ENCODE measurements around the gene TWIST1.

Gene TWIST1

DNA sequence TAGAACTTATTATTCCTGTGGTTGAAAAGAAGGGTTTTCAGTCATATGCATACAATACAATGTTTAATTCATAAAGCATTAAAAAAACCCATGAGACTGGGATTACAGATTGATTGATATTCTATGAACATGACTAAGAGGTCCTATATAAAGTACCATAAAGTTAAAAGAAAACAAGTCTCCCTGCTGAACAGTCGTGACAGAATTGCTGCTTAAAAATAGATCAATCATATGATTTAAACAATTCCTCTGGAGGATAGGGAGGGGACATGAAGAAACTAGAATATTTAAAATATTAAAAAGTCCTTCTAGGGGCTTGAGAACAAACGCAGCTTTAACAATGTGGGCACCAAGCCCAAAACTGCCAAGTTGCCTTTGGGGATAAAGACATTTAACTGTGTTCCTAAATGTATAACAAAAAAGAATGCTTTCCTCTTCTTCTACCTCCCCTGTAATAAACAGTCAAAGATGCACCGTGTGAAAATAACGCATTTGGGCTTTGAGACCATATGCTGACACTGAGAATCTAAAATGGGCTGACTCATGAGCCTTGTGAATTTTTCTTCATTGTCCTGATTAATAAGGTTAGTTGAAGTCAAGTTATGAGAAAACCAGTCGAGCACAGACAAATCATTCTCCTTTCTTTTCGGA is 25.8 kb downstream of the TWIST1 start:
- no peak overlapping the region for H3K9ac ChIP-seq
- H2AFZ ChIP-seq = no peak overlapping the region
- no peaks in the 10 kb centered on the region for H3K79me2 ChIP-seq
- TF ChIP-seq, protein P1, sequence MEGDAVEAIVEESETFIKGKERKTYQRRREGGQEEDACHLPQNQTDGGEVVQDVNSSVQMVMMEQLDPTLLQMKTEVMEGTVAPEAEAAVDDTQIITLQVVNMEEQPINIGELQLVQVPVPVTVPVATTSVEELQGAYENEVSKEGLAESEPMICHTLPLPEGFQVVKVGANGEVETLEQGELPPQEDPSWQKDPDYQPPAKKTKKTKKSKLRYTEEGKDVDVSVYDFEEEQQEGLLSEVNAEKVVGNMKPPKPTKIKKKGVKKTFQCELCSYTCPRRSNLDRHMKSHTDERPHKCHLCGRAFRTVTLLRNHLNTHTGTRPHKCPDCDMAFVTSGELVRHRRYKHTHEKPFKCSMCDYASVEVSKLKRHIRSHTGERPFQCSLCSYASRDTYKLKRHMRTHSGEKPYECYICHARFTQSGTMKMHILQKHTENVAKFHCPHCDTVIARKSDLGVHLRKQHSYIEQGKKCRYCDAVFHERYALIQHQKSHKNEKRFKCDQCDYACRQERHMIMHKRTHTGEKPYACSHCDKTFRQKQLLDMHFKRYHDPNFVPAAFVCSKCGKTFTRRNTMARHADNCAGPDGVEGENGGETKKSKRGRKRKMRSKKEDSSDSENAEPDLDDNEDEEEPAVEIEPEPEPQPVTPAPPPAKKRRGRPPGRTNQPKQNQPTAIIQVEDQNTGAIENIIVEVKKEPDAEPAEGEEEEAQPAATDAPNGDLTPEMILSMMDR (IDR thresholded peaks at IDR 0.05) = no peak
- H3K4me3 ChIP-seq (ENCODE audit: low read depth, low read length) = no peak overlapping the region
- no peak overlapping the region for H3K4me2 ChIP-seq (ENCODE audit: low read length)
- H3K36me3 ChIP-seq (ENCODE audit: control insufficient read depth, insufficient read depth, low read length) = no peaks in the 10 kb centered on the region
- H3K27ac ChIP-seq = no peak overlapping the region
- no peaks in the 10 kb centered on the region for H3K4me1 ChIP-seq
- H3K27me3 ChIP-seq (ENCODE audit: control insufficient read depth, insufficient read depth, low read length) = no peaks in the 10 kb centered on the region
- H3K9me3 ChIP-seq (ENCODE audit: control insufficient read depth, low read length) = no peaks in the 10 kb centered on the region

DNA sequence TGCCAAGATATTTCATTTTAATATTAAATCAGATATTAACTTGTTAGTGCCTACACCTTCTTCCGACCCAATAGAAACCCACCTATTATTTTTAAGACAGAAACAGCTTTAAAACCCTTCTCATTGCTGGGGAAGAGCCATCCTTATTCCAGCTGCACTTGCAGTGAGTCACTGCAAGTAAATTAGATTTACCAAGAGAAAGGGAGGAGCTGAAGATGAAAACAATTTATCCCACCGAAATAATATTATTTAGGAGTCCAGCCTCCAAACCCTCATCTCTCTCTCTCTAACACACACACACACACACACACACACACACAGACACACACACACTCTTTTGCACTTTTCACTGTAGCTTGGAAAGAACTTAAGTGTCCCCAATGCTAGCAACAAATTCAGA is 26.9 kb downstream of the TWIST1 start:
- H3K27me3 ChIP-seq (ENCODE audit: control insufficient read depth, insufficient read depth, low read length) = no peaks in the 10 kb centered on the region
- H3K4me1 ChIP-seq = no peaks in the 10 kb centered on the region
- no peak overlapping the region for H3K4me3 ChIP-seq (ENCODE audit: low read depth, low read length)
- H3K4me2 ChIP-seq (ENCODE audit: low read length) = no peak overlapping the region
- no peaks in the 10 kb centered on the region for H3K36me3 ChIP-seq (ENCODE audit: control insufficient read depth, insufficient read depth, low read length)
- TF ChIP-seq, protein P1 (IDR thresholded peaks at IDR 0.05) = no peak
- H3K9me3 ChIP-seq (ENCODE audit: control insufficient read depth, low read length) = no peaks in the 10 kb centered on the region
- H3K79me2 ChIP-seq = no peaks in the 10 kb centered on the region
- H3K27ac ChIP-seq = no peak overlapping the region
- no peak overlapping the region for H2AFZ ChIP-seq
- H3K9ac ChIP-seq = no peak overlapping the region

DNA sequence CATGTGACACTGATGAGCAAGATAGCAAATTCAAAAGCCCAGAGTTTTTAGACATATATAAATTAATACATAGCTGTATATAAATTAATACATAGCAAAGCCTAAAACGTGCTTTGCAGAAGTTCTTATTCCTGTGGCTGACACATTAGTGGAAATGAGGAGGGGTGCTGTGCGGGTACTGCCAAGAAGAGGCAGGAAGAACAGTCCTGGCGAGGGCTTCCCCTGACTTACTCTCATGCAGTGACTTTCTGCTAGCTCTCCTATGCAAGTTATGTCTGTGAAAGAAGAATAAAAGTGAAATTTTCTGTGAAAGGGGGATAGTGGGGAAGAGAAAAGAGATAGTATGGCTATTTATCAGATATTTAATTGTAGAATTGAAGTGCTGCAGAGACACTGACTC is 27.6 kb downstream of the TWIST1 start:
- no peaks in the 10 kb centered on the region for H3K9me3 ChIP-seq (ENCODE audit: control insufficient read depth, low read length)
- TF ChIP-seq, protein P1 (IDR thresholded peaks at IDR 0.05) = no peak
- no peak overlapping the region for H3K4me3 ChIP-seq (ENCODE audit: low read depth, low read length)
- H3K36me3 ChIP-seq (ENCODE audit: control insufficient read depth, insufficient read depth, low read length) = no peaks in the 10 kb centered on the region
- no peaks in the 10 kb centered on the region for H3K4me1 ChIP-seq
- no peak overlapping the region for H3K9ac ChIP-seq
- no peak overlapping the region for H3K4me2 ChIP-seq (ENCODE audit: low read length)
- no peak overlapping the region for H3K27ac ChIP-seq
- H3K27me3 ChIP-seq (ENCODE audit: control insufficient read depth, insufficient read depth, low read length) = no peaks in the 10 kb centered on the region
- no peaks in the 10 kb centered on the region for H3K79me2 ChIP-seq
- H2AFZ ChIP-seq = no peak overlapping the region

DNA sequence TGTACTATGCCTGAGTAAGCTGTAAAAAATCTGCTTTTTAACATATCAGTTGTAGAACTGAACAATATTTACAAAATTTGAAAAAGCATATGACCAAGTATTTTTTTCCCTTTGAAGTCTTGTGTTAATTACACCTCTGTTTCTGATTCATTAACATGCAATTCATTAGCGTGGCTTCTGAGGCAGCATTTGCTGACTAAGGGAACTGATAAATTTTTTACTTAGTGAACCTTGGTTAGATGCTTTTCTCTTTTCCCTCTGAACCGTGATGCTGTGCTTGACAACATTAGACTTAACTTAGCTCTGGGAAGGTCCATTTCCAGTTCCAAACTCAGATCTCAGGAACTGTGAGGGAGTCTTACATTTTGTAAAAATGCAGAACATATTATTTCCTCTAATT is 28.1 kb downstream of the TWIST1 start:
- TF ChIP-seq, protein P1 (IDR thresholded peaks at IDR 0.05) = no peak

DNA sequence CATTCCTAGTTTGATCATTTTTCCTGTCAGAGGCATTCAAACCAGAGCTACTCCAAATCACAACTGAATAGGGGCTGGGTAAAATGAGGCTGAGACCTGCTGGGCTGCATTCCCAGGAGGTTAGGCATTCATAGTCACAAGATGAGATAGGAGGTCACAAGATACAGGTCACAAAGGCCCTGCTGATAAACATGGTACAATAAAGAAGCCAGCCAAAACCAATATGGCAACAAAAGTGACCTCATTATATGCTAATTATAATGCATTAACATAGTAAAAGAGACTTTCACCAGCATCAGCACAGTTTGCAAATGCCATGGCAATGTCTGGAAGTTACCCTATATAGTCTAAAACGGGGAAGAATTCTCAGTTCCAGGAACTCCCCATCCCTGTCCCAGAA is 37.3 kb downstream of the TWIST1 start:
- Histone ChIP-seq H3K27ac (no peak overlapping the region), H3K4me1 (no peaks in the 10 kb centered on the region), H3K27me3 (ENCODE audit: control insufficient read depth, insufficient read depth, low read length) (no peaks in the 10 kb centered on the region), H2AFZ (no peak overlapping the region), H3K9me3 (ENCODE audit: control insufficient read depth, low read length) (no peaks in the 10 kb centered on the region), H3K9ac (no peak overlapping the region), H3K79me2 (no peaks in the 10 kb centered on the region), H3K4me3 (ENCODE audit: low read depth, low read length) (no peak overlapping the region), H3K36me3 (ENCODE audit: control insufficient read depth, insufficient read depth, low read length) (no peaks in the 10 kb centered on the region), H3K4me2 (ENCODE audit: low read length) (no peak overlapping the region)
- TF ChIP-seq, protein P1 (IDR thresholded peaks at IDR 0.05) = no peak

More for the DNA sequence above, 28.1 kb downstream of the TWIST1 start:
- no peaks in the 10 kb centered on the region for H3K79me2 ChIP-seq
- no peak overlapping the region for H3K9ac ChIP-seq
- no peaks in the 10 kb centered on the region for H3K36me3 ChIP-seq (ENCODE audit: control insufficient read depth, insufficient read depth, low read length)
- no peaks in the 10 kb centered on the region for H3K4me1 ChIP-seq
- no peak overlapping the region for H2AFZ ChIP-seq
- H3K27ac ChIP-seq = no peak overlapping the region
- no peak overlapping the region for H3K4me3 ChIP-seq (ENCODE audit: low read depth, low read length)
- no peaks in the 10 kb centered on the region for H3K9me3 ChIP-seq (ENCODE audit: control insufficient read depth, low read length)
- no peaks in the 10 kb centered on the region for H3K27me3 ChIP-seq (ENCODE audit: control insufficient read depth, insufficient read depth, low read length)
- no peak overlapping the region for H3K4me2 ChIP-seq (ENCODE audit: low read length)
